K562 (cell line): ENCODE measurements around the gene CASP6. TPM values are rescaled to one million over a fixed set of nuclear protein-coding genes. Genes with fewer than 3 reads are reported as not detected.

ENCODE experiments used
- ATAC-seq: fragments of 200-7000 bp; cut with Tn5 transposase; 3 replicates; pipeline ENCODE4 v1.9.1; 2020; ENCODE audit warnings: moderate library complexity
- BruUV-seq: library from RNA; stranded (reverse); fragments of 400-500 nt; replicated peaks from 2 replicates; lab custom pipeline; 2021; lab: Mats Ljungman, UMichigan
- CTCF ChIA-PET: fragments of 300-600 bp; formaldehyde crosslinking; extraction: SDS; loops from one replicate; lab custom pipeline; 2021; ENCODE audit warnings: low intra/inter-chr PET ratio; lab: Yijun Ruan, JAX
- POLR2A ChIA-PET: fragments of 300-600, 350-650 bp; sonication (Branson Sonifier 250); formaldehyde crosslinking; extraction: SDS; loops from one replicate; lab custom pipeline; 2021; ENCODE audit warnings: antibody characterized with exemption, inconsistent platforms; lab: Yijun Ruan, JAX
- DNase-seq, 4 experiments: peaks; one replicate each; pipeline versions ENCODE4 v3.0.0 to v3.0.0-alpha.2; 2011 to 2018; ENCODE audit warnings: low spot score in 3 of 4, mixed read lengths in 3 of 4; ENCODE audit errors: extremely low read depth in 1 of 4
- FAIRE-seq: peaks from 2 replicates; lab custom pipeline; 2011; peaks lifted over from hg19 to GRCh38; lab: Jason Lieb, UNC
- H2AFZ ChIP-seq: 2 replicates; pipeline ENCODE4 v1.6.0; 2011; ENCODE audit warnings: low read depth, low read length, control low read depth, inconsistent platforms
- H3K27ac ChIP-seq: fragments of 200-600 bp; 3 replicates; pipeline ENCODE4 v1.8.0; 2011; ENCODE audit warnings: low read depth, mild to moderate bottlenecking, control low read depth, inconsistent platforms, low read length, moderate library complexity, mixed read lengths; ENCODE audit errors: extremely low read depth
- H3K27me3 ChIP-seq, 2 experiments: fragments of 300-600 bp in 1 of 2; 2 replicates in 1 of 2; 3 replicates in 1 of 2; pipeline versions ENCODE4 v1.6.0 to v1.8.0; 2011; ENCODE audit warnings: inconsistent platforms in 2 of 2, low read length in 2 of 2, mild to moderate bottlenecking in 1 of 2, mixed read lengths in 1 of 2, moderate library complexity in 1 of 2; ENCODE audit not compliant: control insufficient read depth in 2 of 2, insufficient read depth in 2 of 2
- H3K36me3 ChIP-seq: fragments of 300-600 bp; 3 replicates; pipeline ENCODE4 v1.8.0; 2011; ENCODE audit warnings: mild to moderate bottlenecking, low read length, inconsistent platforms; ENCODE audit not compliant: control insufficient read depth, insufficient read depth
- H3K4me1 ChIP-seq, 2 experiments: fragments of 200-600 bp in 1 of 2; replicated peaks in 1 of 2; 2 replicates in 1 of 2; 3 replicates in 1 of 2; pipeline versions ENCODE4 v1.5.1 to v1.8.0; 2011; ENCODE audit warnings: inconsistent platforms in 2 of 2, low read length in 2 of 2, mild to moderate bottlenecking in 1 of 2, mixed read lengths in 1 of 2, moderate library complexity in 1 of 2; ENCODE audit not compliant: control insufficient read depth in 2 of 2, insufficient read depth in 2 of 2
- H3K4me2 ChIP-seq: 2 replicates; pipeline ENCODE4 v1.6.1; 2011; ENCODE audit warnings: low read length, control low read depth, inconsistent platforms, mixed read lengths; ENCODE audit not compliant: insufficient read depth
- H3K4me3 ChIP-seq: fragments of 200-600 bp; sonication (generic), shearing (Covaris generic); 2 replicates; pipeline ENCODE4 v1.5.1; 2016; ENCODE audit warnings: control low read depth, inconsistent platforms
- H3K79me2 ChIP-seq: fragments of 200-600 bp; 3 replicates; pipeline ENCODE4 v1.8.0; 2011; ENCODE audit warnings: low read length, inconsistent platforms; ENCODE audit not compliant: control insufficient read depth, insufficient read depth
- H3K9ac ChIP-seq, 2 experiments: 2 replicates each; pipeline versions ENCODE4 v1.6.0 to v1.6.1; 2011; ENCODE audit warnings: low read depth in 2 of 2, low read length in 2 of 2, control low read depth in 1 of 2, inconsistent platforms in 1 of 2, mild to moderate bottlenecking in 1 of 2, mixed read lengths in 1 of 2; ENCODE audit not compliant: insufficient read depth in 1 of 2
- H3K9me1 ChIP-seq: one replicate; pipeline ENCODE4 v1.6.0; 2011; ENCODE audit warnings: inconsistent platforms, mild to moderate bottlenecking, low read length, moderate library complexity; ENCODE audit not compliant: control insufficient read depth, insufficient read depth
- H3K9me3 ChIP-seq: replicated peaks from 2 replicates; pipeline ENCODE4 v1.5.1; 2011; ENCODE audit warnings: low read depth, low read length, inconsistent platforms; ENCODE audit not compliant: control insufficient read depth, insufficient read depth
- H4K20me1 ChIP-seq: replicated peaks from 2 replicates; pipeline ENCODE4 v1.6.1; 2011; ENCODE audit warnings: low read length, inconsistent platforms, mixed read lengths; ENCODE audit not compliant: control insufficient read depth, insufficient read depth
- ARHGAP35 ChIP-seq: fragments of 450-650 bp; IDR thresholded peaks from 2 replicates; pipeline ENCODE4 v1.6.1; 2018; ENCODE audit not compliant: partially characterized antibody
- BHLHE40 ChIP-seq: IDR thresholded peaks from 2 replicates; pipeline ENCODE4 v1.6.1; 2011; ENCODE audit warnings: low read length, improper control_type of control experiment
- EZH2 ChIP-seq: IDR thresholded peaks from 2 replicates; pipeline ENCODE4 v1.6.1; 2012; ENCODE audit warnings: low read depth, mild to moderate bottlenecking, inconsistent platforms, low read length, borderline replicate concordance
- FOXJ3 ChIP-seq: sonication (generic); formaldehyde crosslinking; IDR thresholded peaks from 2 replicates; pipeline ENCODE4 v1.4.0; 2020; ENCODE audit warnings: mild to moderate bottlenecking, missing genetic modification reagents
- GTF2A2 ChIP-seq: IDR thresholded peaks from 2 replicates; pipeline ENCODE4 v1.6.1; 2016; ENCODE audit warnings: mild to moderate bottlenecking, missing genetic modification characterization, missing compliant biosample characterization
- MXI1 ChIP-seq: IDR thresholded peaks from 2 replicates; pipeline ENCODE4 v1.6.1; 2011; ENCODE audit warnings: low read depth, mild to moderate bottlenecking, improper control_type of control experiment, low read length
- ZBTB17 ChIP-seq: fragments of 450-650 bp; formaldehyde crosslinking; IDR thresholded peaks from 2 replicates; pipeline ENCODE4 v1.4.0; 2020; ENCODE audit warnings: mild to moderate bottlenecking
- ZNF699 ChIP-seq: fragments of 250-450 bp; sonication (Bioruptor Pico); IDR thresholded peaks from 2 replicates; pipeline ENCODE4 v1.8.0; 2021; ENCODE audit warnings: mild to moderate bottlenecking, moderate library complexity; ENCODE audit not compliant: insufficient replicate concordance
- WGBS: fragments of 100-300 bp; shearing (Covaris generic); methylation state at CpG from one replicate; pipeline ENCODE4 v1.1.6; 2016; ENCODE audit warnings: low coverage, mixed read lengths; ENCODE audit not compliant: insufficient coverage; ENCODE audit errors: missing lambda C conversion rate; 5-methylcytosine and 5-hydroxymethylcytosine counted together
- in situ Hi-C: fragments of 300-500 bp; cut with MboI; formaldehyde crosslinking; loops from 4 replicates; pipeline ENCODE4 v1.15.0; 2018; ENCODE audit warnings: inconsistent platforms, mixed read lengths
- intact Hi-C: fragments of 100-400 bp; cut with micrococcal nuclease; formaldehyde crosslinking; loops from 2 replicates; pipeline ENCODE4 v1.14.2; 2022
- polyA plus RNA-seq, 8 experiments: library from polyadenylated mRNA; depleted of rRNA in 4 of 8; stranded (reverse) in 5 of 8; unstranded in 3 of 8; fragments of >200 nt; fragmentation: Nextera tagmentation in 2 of 8; fragmentation: Illumina TruSeq in 1 of 8; extraction: Ambion mirVana in 2 of 8; extraction: Trizol in 1 of 8; gene quantifications; 2 replicates each; pipeline versions ENCODE4 v1.2.1 to v1.2.3, GENCODE V29; 2011 to 2014; ENCODE audit warnings: inconsistent platforms in 1 of 8, missing spikeins in 1 of 8
- total RNA-seq, 7 experiments: library from RNA; depleted of rRNA in 6 of 7; stranded (reverse); fragments of >200 nt in 6 of 7; fragmentation: Illumina TruSeq in 2 of 7; extraction: Trizol in 2 of 7; gene quantifications; 2 replicates each; pipeline versions ENCODE4 v1.2.1 to v1.2.3, GENCODE V29; 2011 to 2021; ENCODE audit warnings: low replicate concordance in 1 of 7

The CASP6 gene
- total and polyA plus RNA-seq, 9 of the 15 experiments (the other 6 are each of a cell fraction or from before 2014, with no cell fraction given), result 20.8 to 72.7 (median 39.1) TPM

DNA sequence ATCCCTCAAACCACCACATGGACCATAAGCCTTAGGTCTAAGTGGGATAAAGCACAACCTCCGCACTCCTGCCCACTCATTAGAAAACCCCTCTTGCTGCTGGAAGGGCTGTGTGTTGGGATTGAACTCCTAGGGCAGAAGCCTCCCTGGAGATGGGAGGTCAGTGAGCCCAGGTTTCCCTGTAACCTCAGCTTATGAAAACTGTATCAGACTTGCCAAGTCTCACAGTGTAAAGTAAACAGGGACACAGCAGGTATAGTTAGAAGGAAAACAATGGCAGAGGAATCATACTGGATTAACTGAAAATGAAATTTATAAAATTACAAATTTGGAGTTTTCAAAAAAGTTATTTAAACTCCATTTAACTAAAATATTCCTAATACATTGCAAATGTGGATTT, 29.9 kb downstream of the CASP6 start:
- no peaks in the 10 kb centered on the region for H3K4me1 ChIP-seq
- no peak overlapping the region for H2AFZ ChIP-seq
- H3K27me3 ChIP-seq, result no peaks in the 10 kb centered on the region
- intact Hi-C loops, result no loop called here
- no peak overlapping the region for H3K27ac ChIP-seq
- FAIRE-seq (no peak), ATAC-seq (no peak)
- no peaks in the 10 kb centered on the region for H4K20me1 ChIP-seq
- H3K9me3 ChIP-seq, result peaks cover 2% of the 10 kb centered on the region; the same call in 1 of the 2 replicates
- CTCF ChIA-PET, result no interaction called here
- no peak overlapping the region for H3K4me2 ChIP-seq
- BruUV-seq, result no TSS peak
- WGBS, result 13% methylated on average over 1 of the region's 1 CpG
- no peak overlapping the region for H3K4me3 ChIP-seq
- H3K79me2 ChIP-seq, result no peaks in the 10 kb centered on the region
- TF ChIP-seq ZBTB17 (CRISPR knock-in tag) (no peak), EZH2 (no peak), FOXJ3 (CRISPR knock-in tag) (no peak), MXI1 (no peak), ZNF699 (CRISPR knock-in tag) (no peak), ARHGAP35 (no peak), GTF2A2 (tag) (no peak), BHLHE40 (no peak)
- TF ChIP-seq, all 486 proteins: peak for 0
- Histone ChIP-seq H3K9ac (no peak overlapping the region), H3K9me1 (no peaks in the 10 kb centered on the region), H3K36me3 (no peaks in the 10 kb centered on the region)
- no peak for DNase-seq
- in situ Hi-C loops, result no loop called here
- POLR2A ChIA-PET, result no interaction called here
